H1 (cell line): ENCODE data around the gene PUSL1. TPM values are rescaled to one million over a fixed set of nuclear protein-coding genes. Genes with fewer than 3 reads are reported as not detected.

ENCODE experiments used
- microRNA-seq, 2 experiments: library from miRNA; unstranded; fragments of <30 nt; microRNA quantifications; one replicate each; pipeline versions ENCODE4 to v1.2.0, GENCODE V29; 2016 to 2020; ENCODE audit warnings: borderline microRNAs expressed in 2 of 2, borderline number of aligned reads in 2 of 2, borderline replicate concordance in 1 of 2
- polyA plus RNA-seq, 7 experiments: library from polyadenylated mRNA; depleted of rRNA in 3 of 7; stranded (reverse) in 5 of 7; unstranded in 2 of 7; fragments of >200 nt in 5 of 7; fragments of 200-250 nt in 2 of 7; gene quantifications; 1 replicate in 5 of 7; 2 replicates in 1 of 7; 4 replicates in 1 of 7; pipeline versions ENCODE4 v1.2.1 to v1.2.3, GENCODE V29; 2011 to 2013; ENCODE audit warnings: missing spikeins in 2 of 7, mixed read lengths in 2 of 7
- small RNA-seq: library from polyadenylated mRNA; stranded (forward); fragments of <200 nt; extraction: miRNeasy Mini kit (QIAGEN cat#:217004); gene quantifications from one replicate; pipeline ENCODE3, GENCODE V24; 2013; ENCODE audit not compliant: insufficient read depth
- total RNA-seq: library from RNA; stranded (reverse); fragmentation: NEBNext Ultra II Directional; extraction: Animal tissue kit (Norgen Biotek cat#: 25700); gene quantifications from 2 replicates; pipeline ENCODE4 v1.2.1, GENCODE V29; 2021

The PUSL1 gene
- total and polyA plus RNA-seq, 2 of the 8 experiments (the other 6 are each of a cell fraction or from before 2014, with no cell fraction given) = 38.8 to 87.4 TPM

Small RNA genes lying within 50 kb of the gene (microRNA-seq; reads per million reads assigned to microRNA genes)
- 0.23 to 0.61 reads per million in 2 experiments for gene MIR6726
- gene MIR6727 = 0 reads per million in 2 experiments
- gene MIR6808 = 0 reads per million in 2 experiments

Small RNA genes lying within 50 kb of the gene (small RNA-seq; reads per million reads assigned to genes)
- gene MIR6726 = 0.51 reads per million

Other genes with a start within 250 kb of the PUSL1 start
- gene RNF223, start 234.3 kb upstream of the PUSL1 start, total RNA-seq = not detected in 2 replicates
- not detected in 2 replicates for gene RNF223, start 234.3 kb upstream of the PUSL1 start, polyA plus RNA-seq (2011; rRNA removed)
- gene C1orf159, start 192.5 kb upstream of the PUSL1 start, total RNA-seq = 10.9 and 12.4 TPM in 2 replicates
- gene C1orf159, start 192.5 kb upstream of the PUSL1 start, polyA plus RNA-seq (2011; rRNA removed) = 10.0 and 15.7 TPM in 2 replicates
- gene TTLL10, start 134.7 kb upstream of the PUSL1 start, total RNA-seq = 1.6 and 1.7 TPM in 2 replicates
- gene TTLL10, start 134.7 kb upstream of the PUSL1 start, polyA plus RNA-seq (2011; rRNA removed) = 1.1 and 2.0 TPM in 2 replicates
- gene TNFRSF18, start 102.0 kb upstream of the PUSL1 start, total RNA-seq = 0.92 and 1.5 TPM in 2 replicates
- gene TNFRSF18, start 102.0 kb upstream of the PUSL1 start, polyA plus RNA-seq (2011; rRNA removed) = 2.5 and 2.7 TPM in 2 replicates
- not detected in 2 replicates for gene TNFRSF4, start 94.4 kb upstream of the PUSL1 start, total RNA-seq
- 0.06 TPM in 1 of 2 replicates, not detected in the other for gene TNFRSF4, start 94.4 kb upstream of the PUSL1 start, polyA plus RNA-seq (2011; rRNA removed)
- gene SDF4, start 76.6 kb upstream of the PUSL1 start, total RNA-seq = 72.2 and 75.6 TPM in 2 replicates
- gene SDF4, start 76.6 kb upstream of the PUSL1 start, polyA plus RNA-seq (2011; rRNA removed) = 45.5 and 69.8 TPM in 2 replicates
- gene B3GALT6, start 76.4 kb upstream of the PUSL1 start, total RNA-seq = 18.2 and 18.4 TPM in 2 replicates
- gene B3GALT6, start 76.4 kb upstream of the PUSL1 start, polyA plus RNA-seq (2011; rRNA removed) = 20.4 and 23.1 TPM in 2 replicates
- gene C1QTNF12, start 61.9 kb upstream of the PUSL1 start, total RNA-seq = 3.7 and 4.9 TPM in 2 replicates
- gene C1QTNF12, start 61.9 kb upstream of the PUSL1 start, polyA plus RNA-seq (2011; rRNA removed) = 2.1 and 4.8 TPM in 2 replicates
- gene UBE2J2, start 34.7 kb upstream of the PUSL1 start, total RNA-seq = 67.2 and 67.9 TPM in 2 replicates
- 33.6 and 47.3 TPM in 2 replicates for gene UBE2J2, start 34.7 kb upstream of the PUSL1 start, polyA plus RNA-seq (2011; rRNA removed)
- 0.90 and 1.2 TPM in 2 replicates for gene SCNN1D, start 28.2 kb upstream of the PUSL1 start, total RNA-seq
- gene SCNN1D, start 28.2 kb upstream of the PUSL1 start, polyA plus RNA-seq (2011; rRNA removed) = 2.5 and 4.1 TPM in 2 replicates
- 26.5 and 28.3 TPM in 2 replicates for gene ACAP3, start 667 bp upstream of the PUSL1 start, total RNA-seq
- gene ACAP3, start 667 bp upstream of the PUSL1 start, polyA plus RNA-seq (2011; rRNA removed) = 14.8 and 30.0 TPM in 2 replicates
- gene INTS11, start 16.1 kb downstream of the PUSL1 start, total RNA-seq = 113 and 116 TPM in 2 replicates
- 243 and 324 TPM in 2 replicates for gene INTS11, start 16.1 kb downstream of the PUSL1 start, polyA plus RNA-seq (2011; rRNA removed)
- 10.6 and 13.3 TPM in 2 replicates for gene CPTP, start 16.2 kb downstream of the PUSL1 start, total RNA-seq
- gene CPTP, start 16.2 kb downstream of the PUSL1 start, polyA plus RNA-seq (2011; rRNA removed) = 8.1 and 13.4 TPM in 2 replicates
- gene TAS1R3, start 22.7 kb downstream of the PUSL1 start, total RNA-seq = 0.11 and 0.19 TPM in 2 replicates
- 0.03 and 0.16 TPM in 2 replicates for gene TAS1R3, start 22.7 kb downstream of the PUSL1 start, polyA plus RNA-seq (2011; rRNA removed)
- gene DVL1, start 40.8 kb downstream of the PUSL1 start, total RNA-seq = 56.0 and 58.9 TPM in 2 replicates
- gene DVL1, start 40.8 kb downstream of the PUSL1 start, polyA plus RNA-seq (2011; rRNA removed) = 39.4 and 59.8 TPM in 2 replicates
- gene MXRA8, start 50.0 kb downstream of the PUSL1 start, total RNA-seq = 10.0 and 10.5 TPM in 2 replicates
- gene MXRA8, start 50.0 kb downstream of the PUSL1 start, polyA plus RNA-seq (2011; rRNA removed) = 17.2 and 35.4 TPM in 2 replicates
- gene AURKAIP1, start 66.6 kb downstream of the PUSL1 start, total RNA-seq = 194 TPM in 2 replicates
- gene AURKAIP1, start 66.6 kb downstream of the PUSL1 start, polyA plus RNA-seq (2011; rRNA removed) = 87.8 and 138 TPM in 2 replicates
- 120 TPM in 2 replicates for gene CCNL2, start 90.7 kb downstream of the PUSL1 start, total RNA-seq
- gene CCNL2, start 90.7 kb downstream of the PUSL1 start, polyA plus RNA-seq (2011; rRNA removed) = 79.8 and 121 TPM in 2 replicates
- gene MRPL20, start 98.7 kb downstream of the PUSL1 start, total RNA-seq = 126 and 130 TPM in 2 replicates
- gene MRPL20, start 98.7 kb downstream of the PUSL1 start, polyA plus RNA-seq (2011; rRNA removed) = 138 and 151 TPM in 2 replicates
- gene ANKRD65, start 112.7 kb downstream of the PUSL1 start, total RNA-seq = 1.8 and 2.2 TPM in 2 replicates
- 1.7 and 2.0 TPM in 2 replicates for gene ANKRD65, start 112.7 kb downstream of the PUSL1 start, polyA plus RNA-seq (2011; rRNA removed)
- 36.6 and 42.0 TPM in 2 replicates for gene VWA1, start 127.1 kb downstream of the PUSL1 start, total RNA-seq
- gene VWA1, start 127.1 kb downstream of the PUSL1 start, polyA plus RNA-seq (2011; rRNA removed) = 16.0 and 19.5 TPM in 2 replicates
- 1.3 and 2.0 TPM in 2 replicates for gene ATAD3C, start 141.1 kb downstream of the PUSL1 start, total RNA-seq
- gene ATAD3C, start 141.1 kb downstream of the PUSL1 start, polyA plus RNA-seq (2011; rRNA removed) = 2.7 and 2.8 TPM in 2 replicates
- gene ATAD3B, start 163.2 kb downstream of the PUSL1 start, total RNA-seq = 63.0 and 64.4 TPM in 2 replicates
- gene ATAD3B, start 163.2 kb downstream of the PUSL1 start, polyA plus RNA-seq (2011; rRNA removed) = 31.3 and 43.9 TPM in 2 replicates
- 63.7 and 64.7 TPM in 2 replicates for gene ATAD3A, start 203.6 kb downstream of the PUSL1 start, total RNA-seq
- gene ATAD3A, start 203.6 kb downstream of the PUSL1 start, polyA plus RNA-seq (2011; rRNA removed) = 28.3 and 46.7 TPM in 2 replicates
- gene TMEM240, start 232.0 kb downstream of the PUSL1 start, total RNA-seq = 3.6 and 6.6 TPM in 2 replicates
- gene TMEM240, start 232.0 kb downstream of the PUSL1 start, polyA plus RNA-seq (2011; rRNA removed) = 5.7 and 7.6 TPM in 2 replicates